Stimulated activated CD4-positive, alpha-beta T cell treated with anti-CD3 and anti-CD28 coated beads, Interleukin-2, amount 100 ng/mL, for 4 hours (primary cell): ENCODE measurements around the gene RGPD6.
"Not testable (repeated sequence)": the region's sequence is repeated elsewhere in the genome, so short reads cannot be mapped to it uniquely, and the experiment has no call there.

Source experiments
- DNase-seq: peaks from one replicate; pipeline ENCODE4 v3.0.0-alpha.2; 2020; ENCODE audit warnings: low read depth

Gene RGPD6

DNA sequence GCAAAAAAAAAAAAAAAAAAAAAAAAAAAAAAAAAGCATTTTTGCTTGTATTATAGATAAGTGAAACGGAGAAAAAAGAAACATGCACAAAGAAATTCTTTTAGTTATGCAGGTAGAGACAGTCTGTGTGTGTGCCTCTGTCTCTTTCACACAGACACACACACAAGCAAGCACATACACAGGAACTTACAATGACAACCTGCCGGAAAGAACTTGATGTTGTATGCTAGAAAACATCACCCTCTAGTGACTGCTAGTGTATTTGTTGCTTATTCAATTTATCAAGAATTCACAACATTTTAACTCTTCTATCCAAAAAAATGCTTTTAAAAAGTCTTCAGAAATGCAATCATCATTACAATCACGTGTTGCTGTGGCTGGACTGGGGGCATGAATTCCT, 95.8 kb downstream of the RGPD6 start:
- DNase-seq, result not testable (repeated sequence)

DNA sequence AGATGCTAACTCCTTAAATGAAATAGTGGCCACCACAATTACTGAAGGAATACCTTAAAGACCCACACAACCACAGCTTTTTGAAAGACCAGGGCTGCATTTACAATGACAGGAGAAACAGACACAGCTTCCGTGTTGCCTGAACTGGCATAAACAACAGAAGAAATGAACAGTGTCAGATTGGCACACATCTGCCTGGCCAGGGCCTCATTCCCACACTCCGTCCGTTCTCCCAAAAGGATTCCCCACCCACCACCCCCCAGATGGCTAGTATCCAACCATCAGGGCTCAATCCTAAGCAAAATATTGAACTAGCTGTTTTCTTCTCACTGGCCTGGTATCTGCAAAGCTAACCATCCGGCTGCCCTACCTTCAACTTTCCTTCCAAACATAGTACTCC, 96.9 kb downstream of the RGPD6 start:
- not testable (repeated sequence) for DNase-seq

DNA sequence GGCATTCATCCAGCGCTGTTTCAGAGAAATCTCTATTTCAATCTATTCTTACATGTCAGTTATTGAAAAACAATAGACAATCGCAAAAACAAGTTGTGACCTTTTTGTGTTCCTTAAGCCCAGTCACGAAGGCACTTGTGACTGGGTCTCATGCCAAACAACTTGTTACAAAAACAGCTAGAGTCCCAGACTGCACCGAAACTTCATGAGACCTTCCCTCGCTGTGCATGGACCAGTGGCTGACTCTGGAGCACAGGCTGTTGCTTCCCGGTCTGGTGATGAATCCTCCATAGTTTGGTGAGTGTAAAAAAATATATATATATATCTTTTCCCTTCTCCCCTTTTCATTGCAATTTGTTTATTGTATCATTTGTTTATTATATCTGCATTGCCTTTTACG, 99.7 kb downstream of the RGPD6 start:
- not testable (repeated sequence) for DNase-seq

DNA sequence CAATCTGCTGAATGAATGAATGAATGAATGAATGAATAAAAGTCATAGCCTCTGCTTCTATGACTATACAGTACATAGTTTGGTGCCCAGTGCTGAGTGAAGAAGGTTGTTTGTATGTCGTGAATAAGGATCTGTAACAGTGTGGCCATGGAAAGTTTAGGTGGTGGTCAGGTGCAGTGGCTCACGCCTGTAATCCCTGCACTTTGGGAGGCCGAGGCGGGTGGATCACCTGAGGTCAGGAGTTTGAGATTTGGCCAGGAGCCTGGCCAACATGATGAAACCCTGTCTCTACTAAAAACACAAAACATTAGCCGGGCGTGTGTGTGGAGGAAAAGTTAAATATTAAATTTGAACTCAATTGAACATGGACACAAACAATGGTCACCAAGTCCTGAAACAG, 100.1 kb downstream of the RGPD6 start:
- DNase-seq, result not testable (repeated sequence)

DNA sequence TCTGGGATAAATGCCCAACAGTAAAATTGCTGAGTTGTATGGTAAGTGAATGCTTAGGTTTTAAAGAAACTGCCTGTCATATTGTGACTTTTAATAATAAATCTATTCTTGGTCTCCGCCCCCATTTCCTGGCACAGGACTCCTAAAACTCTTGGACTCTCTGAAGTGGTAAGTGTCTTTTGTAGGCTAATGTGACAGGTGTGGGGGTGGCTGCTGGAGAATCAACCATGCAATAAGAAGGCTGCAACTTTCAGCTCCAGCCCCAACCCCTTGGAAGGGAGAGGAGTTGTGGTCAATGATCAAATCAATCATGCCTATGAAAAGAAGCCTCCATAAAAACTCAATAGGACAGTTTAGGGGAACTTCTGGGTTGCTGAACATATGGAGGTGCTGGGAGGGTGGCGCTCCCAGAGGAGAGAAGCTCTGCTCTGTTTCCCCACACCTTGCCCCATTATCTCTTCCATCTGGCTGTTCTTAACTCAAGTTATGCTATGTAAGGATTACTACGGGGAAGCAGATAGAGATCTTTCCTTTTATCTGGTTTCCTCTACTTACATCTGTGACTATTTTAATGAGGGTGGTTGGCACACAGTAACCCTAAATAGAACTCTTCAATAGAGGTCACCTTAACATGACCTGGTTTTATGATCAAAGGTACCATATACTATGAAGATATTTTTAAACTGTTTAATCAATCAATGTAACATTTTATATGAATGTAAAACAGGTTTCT, 101.2 kb downstream of the RGPD6 start:
- DNase-seq, result not testable (repeated sequence)

DNA sequence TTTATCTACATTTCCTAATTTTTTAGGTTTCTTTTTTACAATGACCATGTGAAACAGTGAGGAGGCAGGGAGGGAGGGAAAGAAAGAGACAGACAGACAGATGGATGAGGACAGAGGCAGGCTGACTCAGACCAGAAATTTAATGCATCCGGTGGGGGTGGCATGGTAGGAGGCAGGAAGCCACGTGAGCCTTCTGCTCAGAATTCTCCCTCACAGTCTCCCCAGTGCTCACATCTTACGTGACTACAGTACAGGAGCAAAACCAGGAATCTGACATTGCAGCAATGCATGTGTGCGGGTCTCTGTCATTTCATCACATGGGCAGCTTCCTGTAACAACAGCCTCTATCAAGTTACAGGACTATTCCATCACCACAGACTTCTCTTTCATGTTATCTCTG, 102.1 kb downstream of the RGPD6 start:
- not testable (repeated sequence) for DNase-seq

DNA sequence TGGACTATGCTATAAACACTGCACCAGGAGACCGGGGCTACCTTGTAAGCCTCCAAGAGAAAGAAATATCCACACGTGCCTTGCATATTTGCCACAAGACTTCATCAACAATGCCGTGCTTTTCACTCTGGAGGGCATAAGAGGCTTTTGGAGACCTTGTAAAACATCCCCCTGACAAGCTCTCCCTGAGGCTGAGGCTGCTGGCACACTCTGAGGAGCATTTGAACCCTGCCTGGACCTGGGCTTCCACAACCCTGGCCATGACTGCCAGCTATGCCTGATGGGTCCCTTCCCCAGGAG, 104.0 kb downstream of the RGPD6 start:
- not testable (repeated sequence) for DNase-seq

DNA sequence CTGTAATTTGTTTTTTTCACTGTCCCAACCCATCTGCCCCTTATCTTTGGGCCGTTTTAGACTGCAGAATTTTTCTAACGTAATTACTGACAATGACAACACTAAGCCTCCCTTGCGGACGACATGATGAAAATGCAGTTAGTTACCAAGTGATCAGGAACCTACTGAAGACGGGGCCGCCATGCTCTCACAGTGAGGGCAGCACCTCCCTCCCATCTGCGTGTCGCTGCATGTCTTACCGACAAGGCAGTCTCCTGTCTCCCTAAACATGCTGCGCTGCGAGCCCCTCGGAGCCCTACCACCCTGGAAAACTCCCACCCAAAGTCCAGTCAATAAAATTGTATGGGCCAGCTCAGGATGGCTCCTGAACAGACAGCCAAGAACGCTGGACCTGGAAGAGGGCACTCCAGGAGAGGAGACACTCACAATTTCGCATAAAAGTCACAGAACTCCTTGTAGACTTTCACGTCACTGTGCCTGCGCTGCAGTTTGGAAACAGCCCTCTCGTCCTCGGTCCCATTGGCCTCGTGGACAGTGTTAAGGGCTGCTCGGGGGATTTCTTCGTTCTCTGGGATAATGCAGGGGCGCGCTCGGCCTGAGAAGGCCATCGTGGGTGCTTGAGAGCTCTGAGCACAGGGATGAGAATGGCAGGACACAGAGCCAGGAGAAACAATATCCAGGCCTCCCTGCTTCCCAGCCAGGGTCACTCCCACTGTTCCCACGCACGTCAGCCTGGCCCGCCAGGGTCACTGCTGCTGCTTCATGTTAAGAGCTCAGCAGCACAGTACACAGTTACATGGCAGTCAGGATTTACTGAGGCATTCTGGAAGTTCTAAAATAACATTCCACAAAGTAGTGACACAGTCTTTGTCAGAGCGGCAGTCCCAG, 104.6 kb downstream of the RGPD6 start, which contains the start of gene LIMS4:
Gene LIMS4, minus strand, starts transcription at position 646 of the 888 bp plus-strand sequence. Its CDS starts 38 bp downstream, at position 608.
- DNase-seq, result not testable (repeated sequence)

DNA sequence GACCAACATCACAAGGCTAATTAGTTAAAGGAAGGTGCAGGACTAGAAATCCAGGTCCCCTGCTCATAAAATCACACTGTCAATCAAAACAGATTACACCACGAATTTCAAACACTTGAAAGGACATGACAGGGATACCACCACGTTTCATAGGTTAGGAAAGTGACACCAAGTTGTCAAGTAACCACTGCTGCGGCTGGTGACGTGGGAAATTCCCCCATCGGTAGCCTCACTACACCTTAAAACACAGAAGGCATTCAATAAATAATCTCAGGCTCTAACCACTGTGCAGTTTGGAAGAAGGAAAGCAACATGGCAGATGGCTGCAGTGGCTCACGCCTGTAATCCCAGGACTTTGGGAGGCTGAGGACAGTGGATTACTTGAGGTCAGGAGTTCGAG, 108.1 kb downstream of the RGPD6 start:
- not testable (repeated sequence) for DNase-seq

DNA sequence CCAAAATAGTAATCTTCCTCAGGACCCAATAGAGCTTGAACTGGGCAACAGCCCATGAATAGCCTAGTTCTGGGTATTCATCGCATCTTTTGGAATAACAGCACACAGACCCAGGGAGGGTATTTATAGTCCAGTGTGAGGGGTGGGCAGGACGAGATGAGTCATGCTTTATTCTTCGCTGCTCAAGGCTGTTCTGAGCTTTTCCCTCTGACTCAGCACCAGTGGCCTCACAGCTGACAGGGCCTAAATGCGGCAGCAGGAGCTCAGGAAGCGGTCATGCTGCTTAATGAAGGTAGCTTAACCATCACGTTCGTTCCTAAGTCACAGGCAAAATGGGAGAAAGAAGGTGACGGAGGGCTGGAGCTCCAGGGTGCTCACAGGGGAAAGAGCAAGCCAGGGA, 111.7 kb downstream of the RGPD6 start:
- not testable (repeated sequence) for DNase-seq
